ENCODE results near the gene ATG9A. TPM values are rescaled to one million over a fixed set of nuclear protein-coding genes. Genes with fewer than 3 reads are reported as not detected.

The ATG9A gene
- total and polyA plus RNA-seq, 2 donors (not counting 3 experiments of a cell fraction or from before 2014, with no cell fraction given): 65.5 to 95.0 TPM

GRCh38 chr2:219245899-219246230 lies 16.4 kb upstream of the ATG9A start:
- Histone ChIP-seq H3K36me3 (ENCODE audit: control insufficient read depth in 2 of 2, extremely low read depth in 1 of 2, insufficient read depth in 2 of 2, low read length in 2 of 2) (peaks cover 2% of the 10 kb centered on the region in 2 experiments), H3K9me1 (replicated peaks; ENCODE audit: control insufficient read depth, extremely low read depth, insufficient read depth, low read length) (no peaks in the 10 kb centered on the region), H3K79me2 (ENCODE audit: control insufficient read depth, insufficient read depth, low read length) (peaks cover 15% of the 10 kb centered on the region), H3K9ac (replicated peaks; ENCODE audit: extremely low read depth, insufficient read depth, low read length) (peak overlapping the region; percentile 97), H3K27ac (ENCODE audit: insufficient read depth, low read depth, low read length) (peak overlapping the region; percentile 92), H3K4me2 (ENCODE audit: insufficient read depth, low read length) (peak overlapping the region; percentile 86), H3K4me3 (replicated peaks in 1 of 3; ENCODE audit: insufficient read depth in 1 of 3, low read depth in 1 of 3, low read length in 3 of 3) (peak overlapping the region; percentile 67 to 80 (median 67)), H3K27me3 (ENCODE audit: control insufficient read depth in 2 of 2, insufficient read depth in 2 of 2, low read length in 2 of 2) (no peaks in the 10 kb centered on the region), H3K9me3 (replicated peaks; ENCODE audit: control insufficient read depth, insufficient read depth, low read length) (no peaks in the 10 kb centered on the region), H3K4me1 (ENCODE audit: control insufficient read depth, extremely low read depth, insufficient read depth, low read length) (peaks cover 31% of the 10 kb centered on the region), H4K20me1 (replicated peaks; ENCODE audit: control insufficient read depth, extremely low read depth, insufficient read depth, low read length) (no peaks in the 10 kb centered on the region), H2AFZ (ENCODE audit: low read depth, low read length) (no peak overlapping the region)
- no peak for TF ChIP-seq POLR2A (IDR thresholded peaks at IDR 0.05; ENCODE audit: low read depth, low read length)
- no peak for TF ChIP-seq MAX (IDR thresholded peaks at IDR 0.05; ENCODE audit: insufficient read depth, insufficient read length)
- TF ChIP-seq POLR2AphosphoS5 (IDR thresholded peaks at IDR 0.05; ENCODE audit: insufficient read depth, low read depth, low read length): no peak
- TF ChIP-seq EZH2 (IDR thresholded peaks at IDR 0.05; ENCODE audit: borderline replicate concordance, low read depth, low read length, severe bottlenecking): no peak
- TF ChIP-seq MYC (IDR thresholded peaks at IDR 0.05; ENCODE audit: low read depth, low read length): no peak
- no peak for TF ChIP-seq CTCF (IDR thresholded peaks at IDR 0.05; ENCODE audit: extremely low read depth in 1 of 2, insufficient read depth in 1 of 2, low read depth in 1 of 2, low read length in 2 of 2)
- no peak for TF ChIP-seq FOS (IDR thresholded peaks at IDR 0.05; ENCODE audit: borderline replicate concordance, insufficient read depth, low read length)
- DNase-seq (ENCODE audit: low read depth, low spot score) (no peak), FAIRE-seq (no peak)
- intact Hi-C loops (cut with micrococcal nuclease) (loop anchor here (1.0 to 2.0 kb wide), 7 partner anchors 17 to 86 kb away; partner anchors contain the start of genes ABCB6, ANKZF1, ATG9A and DNAJB2), dilution Hi-C loops (cut with MboI; ENCODE audit: extremely low pct_ligation_motif_present, low sequenced_read_pairs) (no loop called here)
- BruUV-seq (replicated peaks): no TSS peak
- ChIA-PET POLR2A (no interaction called here), CTCF (interaction anchor here (1.0 to 2.1 kb wide), 4 partner anchors 34 to 74 kb away, joined by 3 to 12 read pairs (median 4); no protein-coding TSS in a partner anchor)

Measured in endothelial cell of umbilical vein (primary cell).